Activated B cell treated with CpG ODN at 0.5 μM for 24 hours (primary cell): ENCODE results near the gene SLAMF7. TPM values are rescaled to one million over a fixed set of nuclear protein-coding genes. Genes with fewer than 3 reads are reported as not detected.

Source experiments
- ATAC-seq: fragments of 200-7000 bp; cut with Tn5 transposase; one replicate; pipeline ENCODE4 v1.10.0; 2021; ENCODE audit warnings: low read depth, mild to moderate bottlenecking, moderate library complexity
- CTCF ChIA-PET: fragments of 350-600 bp; sonication (Branson Sonifier 250); formaldehyde crosslinking; loops from one replicate; lab custom pipeline; 2021; ENCODE audit warnings: antibody characterized with exemption; lab: Charles Lee
- POLR2A ChIA-PET: fragments of 350-600 bp; sonication (Branson Sonifier 250); formaldehyde crosslinking; loops from one replicate; lab custom pipeline; 2021; ENCODE audit warnings: antibody characterized with exemption; lab: Charles Lee
- DNase-seq: peaks from one replicate; pipeline ENCODE4 v3.0.0; 2022
- H3K27ac Mint-ChIP-seq: one replicate; pipeline ENCODE4 v1.8.0; 2020; ENCODE audit warnings: mixed read lengths
- H3K27me3 Mint-ChIP-seq: one replicate; pipeline ENCODE4 v1.8.0; 2021; ENCODE audit warnings: mixed read lengths
- H3K36me3 Mint-ChIP-seq: one replicate; pipeline ENCODE4 v1.8.0; 2021; ENCODE audit warnings: low read depth, mixed read lengths
- H3K4me1 Mint-ChIP-seq: one replicate; pipeline ENCODE4 v1.8.0; 2021; ENCODE audit warnings: mixed read lengths
- H3K4me3 Mint-ChIP-seq: one replicate; pipeline ENCODE4 v1.8.0; 2020; ENCODE audit warnings: mild to moderate bottlenecking, mixed read lengths
- H3K9me3 Mint-ChIP-seq: one replicate; pipeline ENCODE4 v1.8.0; 2020; ENCODE audit warnings: mixed read lengths
- CTCF ChIP-seq: fragments of 200-600 bp; IDR thresholded peaks from one replicate; pipeline ENCODE4 v1.8.0; 2022; ENCODE audit warnings: antibody characterized with exemption, mild to moderate bottlenecking
- intact Hi-C: fragments of 100-400 bp; cut with micrococcal nuclease; formaldehyde crosslinking; loops from one replicate; pipeline ENCODE4 v1.15.1; 2024
- total RNA-seq: library from RNA; stranded (reverse); gene quantifications from 2 replicates; pipeline ENCODE4 v1.2.3, GENCODE V29; 2022

Gene SLAMF7
- total RNA-seq, 1 donor from 2014 or later, result 119 TPM

GRCh38 chr1:160745551-160745950 is 6.5 kb downstream of the SLAMF7 start:
- ATAC-seq (no peak), DNase-seq (no peak)
- Mint-ChIP-seq H3K9me3 (no peaks in the 10 kb centered on the region), H3K4me3 (no peak overlapping the region), H3K27me3 (no peaks in the 10 kb centered on the region), H3K4me1 (peaks cover 79% of the 10 kb centered on the region), H3K36me3 (peaks cover 79% of the 10 kb centered on the region), H3K27ac (no peak overlapping the region)
- CTCF ChIA-PET, result interaction anchor here (0.9 kb wide), 1 partner anchor 11 kb away, joined by 3 read pairs; no protein-coding TSS in a partner anchor
- TF ChIP-seq CTCF, result no peak
- intact Hi-C loops, result no loop called here
- POLR2A ChIA-PET, result no interaction called here

- Mint-ChIP-seq H3K9me3 (no peaks in the 10 kb centered on the region), H3K27ac (no peak overlapping the region), H3K4me1 (peaks cover 77% of the 10 kb centered on the region), H3K36me3 (peaks cover 78% of the 10 kb centered on the region), H3K4me3 (no peak overlapping the region), H3K27me3 (no peaks in the 10 kb centered on the region)
- intact Hi-C loops, result no loop called here
- TF ChIP-seq CTCF, result no peak
- ChIA-PET POLR2A (no interaction called here), CTCF (interaction anchor here (1.0 to 1.4 kb wide), 2 partner anchors 21 to 29 kb away, joined by 3 to 4 read pairs; no protein-coding TSS in a partner anchor)
- ATAC-seq (no peak), DNase-seq (no peak)
Observed at GRCh38 chr1:160746836-160747500, 7.9 kb downstream of the SLAMF7 start.

GRCh38 chr1:160747717-160748116 is 8.7 kb downstream of the SLAMF7 start:
- no peak for TF ChIP-seq CTCF
- DNase-seq (no peak), ATAC-seq (no peak)
- H3K9me3 Mint-ChIP-seq, result no peaks in the 10 kb centered on the region
- no peak overlapping the region for H3K27ac Mint-ChIP-seq
- H3K4me3 Mint-ChIP-seq, result no peak overlapping the region
- CTCF ChIA-PET, result interaction anchor here (1.0 to 1.4 kb wide), 2 partner anchors 20 to 28 kb away, joined by 3 to 4 read pairs; no protein-coding TSS in a partner anchor
- H3K4me1 Mint-ChIP-seq, result peaks cover 77% of the 10 kb centered on the region
- intact Hi-C loops, result no loop called here
- POLR2A ChIA-PET, result interaction anchor here (0.7 kb wide), 1 partner anchor 14 kb away, joined by 3 read pairs; no protein-coding TSS in a partner anchor
- peaks cover 78% of the 10 kb centered on the region for H3K36me3 Mint-ChIP-seq
- no peaks in the 10 kb centered on the region for H3K27me3 Mint-ChIP-seq

GRCh38 chr1:160748181-160748877 is 9.3 kb downstream of the SLAMF7 start:
- CTCF ChIA-PET, result interaction anchor here (0.8 to 1.0 kb wide), 3 partner anchors 20 to 32 kb away, joined by 3 to 4 read pairs (median 3); no protein-coding TSS in a partner anchor
- Mint-ChIP-seq H3K27ac (no peak overlapping the region), H3K36me3 (peaks cover 79% of the 10 kb centered on the region), H3K4me1 (peaks cover 77% of the 10 kb centered on the region), H3K4me3 (no peak overlapping the region), H3K27me3 (no peaks in the 10 kb centered on the region), H3K9me3 (no peaks in the 10 kb centered on the region)
- POLR2A ChIA-PET, result interaction anchor here (0.7 to 1.5 kb wide), 2 partner anchors 9 to 14 kb away, joined by 3 to 4 read pairs; partner anchors contain the start of gene SLAMF7
- ATAC-seq (no peak), DNase-seq (no peak)
- no peak for TF ChIP-seq CTCF
- intact Hi-C loops, result no loop called here

- CTCF ChIA-PET, result interaction anchor here (0.8 to 1.0 kb wide), 3 partner anchors 19 to 32 kb away, joined by 3 to 4 read pairs (median 3); no protein-coding TSS in a partner anchor
- TF ChIP-seq CTCF, result no peak
- Mint-ChIP-seq H3K27me3 (no peaks in the 10 kb centered on the region), H3K9me3 (no peaks in the 10 kb centered on the region), H3K27ac (no peak overlapping the region), H3K4me1 (peaks cover 74% of the 10 kb centered on the region), H3K4me3 (no peak overlapping the region), H3K36me3 (peaks cover 81% of the 10 kb centered on the region)
- ATAC-seq (no peak), DNase-seq (no peak)
- POLR2A ChIA-PET, result interaction anchor here (1.5 kb wide), 1 partner anchor 10 kb away, joined by 4 read pairs; the partner anchor contains the start of gene SLAMF7
- intact Hi-C loops, result no loop called here
Observed at GRCh38 chr1:160748878-160749269, 9.8 kb downstream of the SLAMF7 start.
